GM12872 (cell line): Measurements from ENCODE around the gene INO80C.

Experiments used
- TF ChIP-seq, protein P1 (sequence below): IDR thresholded peaks from 3 replicates; pipeline ENCODE4 v1.5.1; 2011; ENCODE audit warnings: low read depth, mild to moderate bottlenecking, low read length, moderate library complexity; ENCODE audit not compliant: insufficient read depth

Gene INO80C

GRCh38 chr18:35511428-35511827 is 13.7 kb upstream of the INO80C start:
- TF ChIP-seq, protein P1, sequence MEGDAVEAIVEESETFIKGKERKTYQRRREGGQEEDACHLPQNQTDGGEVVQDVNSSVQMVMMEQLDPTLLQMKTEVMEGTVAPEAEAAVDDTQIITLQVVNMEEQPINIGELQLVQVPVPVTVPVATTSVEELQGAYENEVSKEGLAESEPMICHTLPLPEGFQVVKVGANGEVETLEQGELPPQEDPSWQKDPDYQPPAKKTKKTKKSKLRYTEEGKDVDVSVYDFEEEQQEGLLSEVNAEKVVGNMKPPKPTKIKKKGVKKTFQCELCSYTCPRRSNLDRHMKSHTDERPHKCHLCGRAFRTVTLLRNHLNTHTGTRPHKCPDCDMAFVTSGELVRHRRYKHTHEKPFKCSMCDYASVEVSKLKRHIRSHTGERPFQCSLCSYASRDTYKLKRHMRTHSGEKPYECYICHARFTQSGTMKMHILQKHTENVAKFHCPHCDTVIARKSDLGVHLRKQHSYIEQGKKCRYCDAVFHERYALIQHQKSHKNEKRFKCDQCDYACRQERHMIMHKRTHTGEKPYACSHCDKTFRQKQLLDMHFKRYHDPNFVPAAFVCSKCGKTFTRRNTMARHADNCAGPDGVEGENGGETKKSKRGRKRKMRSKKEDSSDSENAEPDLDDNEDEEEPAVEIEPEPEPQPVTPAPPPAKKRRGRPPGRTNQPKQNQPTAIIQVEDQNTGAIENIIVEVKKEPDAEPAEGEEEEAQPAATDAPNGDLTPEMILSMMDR, result no peak

DNA sequence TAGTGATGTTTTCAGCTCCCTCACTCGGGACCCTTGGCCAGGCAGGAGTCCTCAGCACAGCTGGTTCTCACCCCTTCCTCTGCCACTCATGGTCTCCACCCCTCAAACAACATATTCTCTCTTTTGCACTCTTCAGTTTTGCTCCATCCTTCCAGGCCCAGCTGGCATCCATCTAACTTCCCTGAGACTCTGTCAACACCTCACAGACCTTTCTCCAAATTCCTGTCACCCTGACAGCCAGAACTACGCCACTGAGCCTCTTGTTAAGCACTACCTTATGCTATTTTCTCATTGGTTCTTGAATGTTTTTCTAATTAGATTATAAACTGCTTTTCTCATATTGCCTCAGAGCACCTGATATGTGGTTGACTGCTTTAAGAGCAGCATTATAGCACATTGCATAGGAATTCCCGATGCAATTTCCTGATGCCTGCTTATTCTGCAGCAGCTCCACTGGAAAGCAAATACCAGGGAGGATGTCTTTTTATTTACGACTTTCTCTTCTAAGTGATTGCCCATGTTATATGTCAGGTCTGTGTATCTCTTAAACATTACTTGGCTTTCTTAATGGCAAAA is 12.4 kb upstream of the INO80C start:
- TF ChIP-seq, protein P1, result no peak

DNA sequence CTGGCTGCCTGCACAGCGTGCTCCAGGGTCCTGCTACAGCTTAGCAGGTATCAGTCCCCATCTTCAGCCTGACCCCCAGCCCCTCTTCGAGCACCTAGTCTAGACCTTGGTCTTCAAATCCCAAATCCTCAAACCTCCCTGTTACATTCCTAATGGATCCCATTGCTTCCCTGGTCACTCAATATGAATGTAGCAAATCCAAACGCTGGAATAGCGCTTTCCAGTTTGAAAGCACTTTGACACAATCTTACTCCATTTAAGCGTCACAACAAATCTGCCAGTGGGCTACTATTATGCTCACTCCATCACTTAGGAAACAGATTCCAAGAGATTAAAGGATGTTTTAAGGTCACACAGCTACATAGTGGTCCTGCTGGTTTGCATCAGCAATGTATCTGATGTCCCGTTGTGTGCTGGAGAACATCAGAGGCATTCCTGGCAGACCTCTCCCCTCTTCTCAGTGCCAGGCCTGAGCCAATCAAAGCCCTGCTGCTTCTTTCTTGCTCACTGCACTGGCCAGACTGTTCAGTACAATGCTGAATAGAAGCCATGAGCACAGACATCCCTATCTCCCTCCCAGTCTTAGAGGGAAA is 11.1 kb upstream of the INO80C start:
- TF ChIP-seq, protein P1, result no peak

GRCh38 chr18:35508030-35508429 is 10.3 kb upstream of the INO80C start:
- TF ChIP-seq, protein P1, result no peak

- TF ChIP-seq, protein P1, result no peak
Measured at GRCh38 chr18:35507623-35508022, 9.9 kb upstream of the INO80C start.

DNA sequence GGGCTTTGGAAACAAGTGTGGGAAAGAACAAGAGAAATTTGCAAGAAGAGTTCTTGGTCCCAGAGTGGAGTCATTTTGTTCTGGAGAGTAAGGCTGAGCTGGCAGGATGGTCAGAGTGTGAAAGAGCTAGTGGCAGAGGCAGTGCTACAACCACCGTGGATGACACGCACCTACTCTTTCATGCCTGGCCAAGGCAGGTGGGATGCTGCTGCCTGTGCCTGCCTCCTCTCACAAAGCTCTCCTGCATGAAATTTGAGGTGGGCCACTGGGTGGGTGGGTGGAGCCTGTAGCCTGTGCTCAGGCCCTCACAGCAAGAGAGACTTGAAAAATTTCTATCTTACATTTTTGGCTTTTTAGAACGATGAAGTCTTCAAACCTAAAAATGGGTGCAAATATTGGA is 9.4 kb upstream of the INO80C start:
- TF ChIP-seq, protein P1, result no peak

- TF ChIP-seq, protein P1, result no peak
Measured at GRCh38 chr18:35506024-35506712, 8.4 kb upstream of the INO80C start.
